ENCODE data around the gene PEX14.

Gene PEX14

DNA sequence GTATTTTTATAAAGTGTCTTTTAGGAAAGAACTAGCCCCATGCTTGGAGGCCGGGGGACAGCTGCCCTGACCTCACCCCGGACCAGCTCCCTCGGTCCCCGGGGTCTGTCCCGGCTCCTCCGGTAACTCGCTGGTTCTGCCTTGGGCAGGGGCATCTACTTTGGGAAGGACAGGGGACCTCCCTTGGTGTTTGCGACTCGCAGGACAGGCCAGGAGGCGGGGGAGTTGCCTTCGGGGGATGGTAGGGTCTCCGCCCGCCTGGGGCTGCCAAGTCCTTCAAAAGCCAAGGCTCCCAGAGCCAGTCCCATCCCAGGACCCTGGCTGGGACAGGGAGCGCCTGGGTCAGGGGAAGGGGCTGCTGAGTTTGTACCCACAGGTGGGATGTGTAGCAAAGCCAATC, 157.9 kb downstream of the PEX14 start:
- no peak for DNase-seq (ENCODE audit: low read depth in 2 of 2)

DNA sequence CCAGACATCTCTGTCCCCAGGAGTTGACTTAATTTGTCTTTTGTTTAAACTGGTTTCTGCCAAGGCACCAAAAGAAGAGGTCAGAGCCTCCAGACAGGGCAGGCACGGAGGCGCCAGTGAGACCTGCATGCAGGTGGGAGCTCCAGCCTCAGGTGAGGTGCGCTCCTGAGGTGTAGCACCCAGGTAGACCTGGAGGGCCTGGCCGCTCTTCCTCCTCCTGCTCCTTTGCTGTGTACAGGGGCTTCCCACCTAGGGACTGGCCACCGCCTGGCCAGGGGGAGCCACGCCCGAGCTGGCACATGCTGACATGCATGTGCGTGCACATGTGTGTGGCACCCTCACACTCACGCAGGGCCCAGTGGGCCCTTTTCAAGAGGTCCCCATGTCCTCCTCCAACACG, 158.7 kb downstream of the PEX14 start:
- DNase-seq (ENCODE audit: low read depth in 2 of 2): no peak

GRCh38 chr1:10634075-10634427, 159.3 kb downstream of the PEX14 start:
- DNase-seq (ENCODE audit: low read depth in 2 of 2): no peak

- no peak for DNase-seq (ENCODE audit: low read depth in 2 of 2)
These were observed 159.8 kb downstream of the PEX14 start for GRCh38 chr1:10634428-10635084.

DNA sequence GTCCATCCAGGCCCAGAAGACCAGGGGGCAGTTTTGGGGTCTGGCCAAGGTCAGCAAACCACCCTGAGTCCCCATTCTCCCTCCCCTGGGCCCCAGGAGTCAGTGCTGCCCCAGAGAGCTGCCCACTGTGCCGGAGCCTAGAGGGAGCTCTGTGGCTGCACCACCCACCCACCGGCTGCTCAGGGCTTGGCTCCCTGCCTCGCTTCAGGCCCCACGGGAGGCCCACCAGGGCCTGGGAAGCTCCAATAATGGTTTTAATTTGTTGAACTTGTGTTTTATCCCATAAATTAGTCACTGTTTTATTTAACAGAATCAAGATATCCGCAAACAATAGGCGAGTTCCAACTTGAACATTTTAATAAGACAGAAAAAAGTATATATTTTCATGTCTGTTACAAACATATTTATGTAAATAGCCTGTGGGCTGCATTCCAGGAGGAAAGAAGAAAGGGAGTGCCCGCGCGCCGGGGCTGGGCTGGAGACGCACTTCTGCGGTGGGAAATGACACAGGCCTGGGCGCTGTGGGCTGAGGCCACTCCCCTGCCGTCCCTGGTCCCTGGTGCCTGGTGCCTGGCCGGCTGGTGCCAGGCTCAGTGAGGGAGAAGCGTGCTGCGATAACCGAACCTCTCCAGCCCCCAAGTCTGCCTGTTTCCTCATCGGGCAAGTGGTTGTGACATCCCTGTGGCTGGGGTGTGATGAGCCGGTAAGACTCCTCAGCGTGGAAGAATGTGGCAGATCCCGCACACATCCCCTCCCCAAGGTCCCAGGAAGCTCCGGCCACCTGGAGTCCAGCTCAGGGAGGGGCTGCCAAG, 160.5 kb downstream of the PEX14 start:
- DNase-seq (ENCODE audit: low read depth in 2 of 2): no peak

GRCh38 chr1:10635992-10636391, 161.2 kb downstream of the PEX14 start:
- DNase-seq (ENCODE audit: low read depth in 2 of 2): no peak

DNA sequence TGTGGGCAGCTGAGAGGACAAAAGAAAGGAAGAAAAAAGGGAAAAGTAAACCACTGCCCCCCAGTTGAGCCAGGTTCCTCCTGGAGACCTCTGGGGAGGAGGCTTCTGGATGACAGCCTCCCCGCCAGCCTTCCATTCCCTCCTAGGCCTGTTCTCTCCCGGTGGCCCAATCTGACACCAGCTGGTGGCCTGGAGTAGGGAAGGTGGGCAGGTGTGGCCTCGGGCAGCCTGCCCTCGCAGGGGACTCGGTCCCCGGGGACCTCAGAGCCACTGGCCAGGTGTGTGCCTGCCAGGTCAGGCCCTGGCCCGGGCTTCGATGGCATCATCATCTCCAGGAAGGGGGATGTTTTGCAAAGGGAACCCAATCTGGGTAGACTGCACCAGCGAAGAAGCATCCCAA, 162.7 kb downstream of the PEX14 start:
- DNase-seq (ENCODE audit: low read depth in 2 of 2): no peak

GRCh38 chr1:10637834-10638558, 163.2 kb downstream of the PEX14 start:
- DNase-seq (ENCODE audit: low read depth in 2 of 2): no peak

GRCh38 chr1:10638559-10639005, 163.8 kb downstream of the PEX14 start:
- DNase-seq (ENCODE audit: low read depth in 2 of 2): no peak

DNA sequence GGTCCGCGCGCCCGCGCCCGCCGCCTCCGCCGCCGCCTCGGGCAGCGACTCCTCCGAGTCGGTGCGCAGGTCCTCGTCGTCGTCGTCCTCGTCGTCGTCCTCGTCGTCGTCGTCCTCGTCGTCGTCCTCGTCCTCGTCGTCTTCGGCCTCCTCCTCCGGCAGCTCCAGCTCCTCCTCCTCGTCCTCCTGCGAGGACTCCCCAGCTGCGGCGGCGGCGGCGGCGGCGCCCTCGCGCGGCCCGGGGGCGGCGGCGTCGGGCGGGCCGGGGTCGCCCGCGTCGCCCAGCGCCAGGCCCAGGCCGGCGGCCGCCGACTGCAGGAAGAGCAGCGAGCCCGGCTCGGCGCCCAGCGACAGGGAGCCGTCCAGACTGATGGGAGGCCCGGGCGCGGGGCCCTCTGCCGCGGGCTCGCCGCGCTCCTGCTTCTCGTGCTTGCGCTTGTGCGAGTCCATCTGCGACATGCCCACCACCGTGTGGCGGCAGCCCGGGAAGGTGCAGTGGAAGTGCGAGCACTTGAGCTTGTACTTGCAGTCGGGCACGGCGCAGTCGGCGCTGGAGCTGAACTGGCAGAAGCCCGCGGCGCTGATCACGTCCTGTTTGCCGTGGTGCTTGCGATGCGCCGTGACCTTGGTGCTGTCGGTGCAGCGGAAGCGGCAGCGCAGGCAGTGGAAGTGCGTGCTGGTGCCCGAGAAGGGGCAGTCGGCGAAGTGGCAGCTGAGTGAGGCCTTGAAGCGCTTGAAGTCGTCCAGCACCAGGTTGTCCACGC, 164.4 kb downstream of the PEX14 start:
- no peak for DNase-seq (ENCODE audit: low read depth in 2 of 2)

- no peak for DNase-seq (ENCODE audit: low read depth in 2 of 2)
These were observed 165.2 kb downstream of the PEX14 start for GRCh38 chr1:10639775-10640578.

DNA sequence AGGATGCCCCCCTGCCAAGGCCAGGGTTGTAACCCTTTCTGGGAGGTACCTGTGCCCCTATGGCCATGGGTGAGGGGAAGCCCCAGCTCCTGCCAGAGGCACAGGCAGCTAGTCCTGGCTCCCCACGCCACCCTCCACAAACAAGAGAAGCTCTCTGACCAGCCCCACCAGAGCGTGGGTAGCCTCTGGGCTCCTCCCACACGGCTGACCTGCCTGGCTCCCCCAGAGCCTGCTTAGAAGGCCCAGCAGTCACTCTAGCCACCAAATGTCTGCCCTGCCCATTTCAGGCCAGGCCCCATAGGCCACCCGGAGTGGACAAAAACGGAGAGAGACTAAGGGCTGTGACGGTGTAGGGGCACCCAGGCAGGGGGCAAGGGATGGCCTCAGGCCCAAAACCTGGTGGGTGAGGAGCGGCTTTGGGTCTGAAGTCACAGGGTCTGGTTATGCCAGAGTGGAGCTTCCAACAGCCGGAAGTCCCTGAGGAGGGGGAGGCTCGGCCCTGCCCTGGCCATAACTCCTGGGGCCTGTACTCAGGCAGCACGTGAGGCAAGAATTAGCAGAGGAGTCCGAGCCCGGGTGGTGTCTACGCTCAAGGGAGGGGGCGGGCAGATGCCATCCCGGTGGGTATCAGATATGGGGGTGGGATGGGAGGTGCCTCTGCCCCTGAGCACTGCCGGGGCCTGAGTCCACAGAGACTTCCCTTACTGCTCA, 166.2 kb downstream of the PEX14 start:
- DNase-seq (ENCODE audit: low read depth in 2 of 2): no peak

DNA sequence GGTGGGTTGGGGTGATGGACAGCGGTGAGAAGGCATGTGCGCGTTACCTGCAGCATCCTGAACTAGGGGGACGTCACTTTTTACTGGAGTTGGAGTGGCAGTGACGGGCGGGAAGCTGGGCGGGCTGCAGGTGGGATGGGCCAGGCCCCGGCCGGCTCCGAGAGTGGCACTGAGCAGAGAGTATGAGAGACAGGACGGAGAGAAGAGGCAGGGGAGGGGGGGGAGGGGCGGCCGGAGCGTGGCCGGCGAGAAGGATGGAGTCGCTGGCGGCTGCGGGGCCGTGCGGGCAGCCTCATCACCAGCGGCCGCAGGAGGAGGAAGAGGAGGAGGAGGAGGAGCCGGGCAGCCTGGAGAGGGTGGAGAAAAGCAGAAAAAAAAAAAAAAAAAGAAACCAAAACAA, 167.2 kb downstream of the PEX14 start:
- no peak for DNase-seq (ENCODE audit: low read depth in 2 of 2)

DNA sequence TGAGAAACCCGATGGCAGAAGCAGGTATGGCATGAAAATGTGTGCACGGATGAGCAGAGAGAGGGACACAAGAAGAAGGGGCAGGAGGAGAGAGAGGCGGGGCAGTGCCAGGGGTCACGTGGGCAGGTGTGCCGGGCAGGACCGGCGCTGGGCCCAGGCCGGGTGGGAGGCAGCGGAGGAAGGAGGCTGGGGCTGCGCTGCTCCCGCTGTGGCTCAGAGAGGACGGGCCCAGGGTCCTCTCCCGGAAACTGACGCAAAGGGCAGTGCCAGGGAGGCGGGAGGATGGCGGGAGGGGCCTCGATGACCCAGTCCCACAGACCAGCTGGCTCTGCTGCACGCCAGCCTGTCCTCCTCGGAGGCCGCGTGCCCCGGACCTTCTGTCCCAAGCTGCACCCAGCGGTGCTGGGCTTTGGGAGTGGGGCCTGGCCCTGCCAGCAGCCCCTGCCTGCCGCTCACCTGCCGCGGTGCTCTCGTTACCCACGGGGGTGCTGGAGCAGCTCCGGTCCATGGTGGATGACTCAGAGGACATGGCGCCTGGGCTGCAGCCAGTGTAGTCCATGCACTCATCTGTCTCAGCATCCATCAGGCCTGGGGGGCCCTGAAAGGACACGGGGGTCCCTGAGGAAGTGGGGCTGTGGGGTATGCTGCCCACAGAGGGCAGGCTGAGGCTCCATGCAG, 167.8 kb downstream of the PEX14 start:
- no peak for DNase-seq (ENCODE audit: low read depth in 2 of 2)

- no peak for DNase-seq (ENCODE audit: low read depth in 2 of 2)
These were observed 169.0 kb downstream of the PEX14 start for GRCh38 chr1:10643607-10644306.

DNA sequence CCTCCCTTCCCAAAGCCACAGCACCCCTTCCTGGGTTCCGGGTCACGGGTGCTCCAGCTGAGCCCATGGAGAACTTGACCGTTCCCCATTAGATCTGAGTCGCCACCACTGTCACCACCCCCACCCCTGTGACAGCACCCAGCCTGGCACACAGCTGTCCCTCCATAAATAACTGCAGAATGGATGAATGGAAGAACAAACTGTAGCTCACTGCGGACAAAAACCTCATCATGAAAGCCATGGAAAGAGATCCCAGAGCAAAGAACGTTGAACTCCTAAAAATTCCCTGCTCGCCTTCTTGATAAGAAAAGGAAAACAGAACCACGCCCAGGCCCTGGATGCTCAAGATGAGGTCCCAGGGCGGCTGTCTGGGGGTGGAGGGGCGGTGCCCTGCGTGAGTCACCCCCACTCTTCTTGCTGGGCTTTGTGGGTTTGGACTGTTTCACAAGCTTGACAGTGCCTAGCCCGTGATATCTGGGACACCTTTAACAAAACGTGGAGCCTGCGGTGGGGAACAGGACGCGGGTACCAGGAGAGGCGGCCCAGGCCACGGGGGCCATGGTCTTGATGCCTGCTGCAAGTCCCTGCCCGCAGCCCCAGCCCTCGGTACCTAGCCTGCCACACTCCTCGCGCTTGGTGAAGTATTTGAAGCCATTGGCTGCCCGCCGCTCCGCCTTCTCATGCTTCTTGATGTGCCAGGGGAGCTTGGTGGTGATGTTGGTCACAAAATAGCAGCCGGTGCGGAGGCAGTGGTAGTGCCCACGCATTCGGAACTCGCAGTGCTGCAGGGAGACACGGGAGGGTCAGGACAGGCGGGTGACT, 169.8 kb downstream of the PEX14 start:
- no peak for DNase-seq (ENCODE audit: low read depth in 2 of 2)

DNA sequence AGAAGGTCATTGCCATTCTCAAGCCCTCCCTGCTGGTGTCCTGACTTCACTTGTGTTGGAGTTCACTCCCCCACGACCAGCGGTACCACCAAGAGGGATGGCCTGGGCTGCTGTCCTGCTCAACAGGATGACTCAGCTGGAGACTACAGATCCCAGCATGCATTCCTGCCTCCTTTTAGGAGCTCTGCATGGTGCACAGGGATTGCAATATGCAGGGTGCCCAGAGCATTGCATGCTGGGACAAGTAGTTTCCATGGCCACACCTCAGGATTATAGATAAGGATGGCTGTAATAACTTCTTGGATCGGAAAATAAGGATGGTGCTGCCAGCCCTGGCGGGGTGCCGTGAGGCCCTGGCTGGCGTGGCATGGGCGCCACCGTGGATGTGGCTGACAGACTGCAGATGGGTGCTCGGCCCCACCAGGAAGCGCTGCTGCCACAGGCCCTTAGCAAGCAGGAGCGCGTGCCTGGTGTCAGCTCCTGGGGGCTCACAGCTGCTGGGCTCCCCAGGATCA, 171.7 kb downstream of the PEX14 start:
- DNase-seq (ENCODE audit: low read depth in 2 of 2): no peak

Data from activated CD8-positive, alpha-beta memory T cell treated with anti-CD3 and anti-CD28 coated beads for 4 hours (primary cell).